GM18508 (cell line): ENCODE measurements around the gene TCF20.

Source experiments
- ATAC-seq: cut with Tn5 transposase; IDR thresholded peaks from one replicate; pipeline ENCODE4 v1.9.1; 2021; ENCODE audit warnings: moderate number of reproducible peaks; ENCODE audit not compliant: insufficient read depth, unreplicated experiment

Gene TCF20

GRCh38 chr22:42301077-42301741 is 30.8 kb upstream of the TCF20 start:
- no peak for ATAC-seq

- no peak for ATAC-seq
Measured at GRCh38 chr22:42300259-42301076, 30.0 kb upstream of the TCF20 start.

- no peak for ATAC-seq
Measured at GRCh38 chr22:42299586-42300258, 29.3 kb upstream of the TCF20 start.

GRCh38 chr22:42298746-42299145 is 28.3 kb upstream of the TCF20 start:
- ATAC-seq: no peak

- no peak for ATAC-seq
Measured at GRCh38 chr22:42297778-42298177, 27.3 kb upstream of the TCF20 start.

GRCh38 chr22:42296883-42297282 is 26.4 kb upstream of the TCF20 start:
- no peak for ATAC-seq

GRCh38 chr22:42296381-42296853 is 26.0 kb upstream of the TCF20 start:
- ATAC-seq: no peak

- no peak for ATAC-seq
Measured at GRCh38 chr22:42294034-42294985, 23.9 kb upstream of the TCF20 start.

GRCh38 chr22:42292732-42293520 is 22.5 kb upstream of the TCF20 start:
- ATAC-seq: no peak

- ATAC-seq: no peak
Measured at GRCh38 chr22:42291287-42291686, 20.8 kb upstream of the TCF20 start.

- ATAC-seq: no peak
Measured at GRCh38 chr22:42289671-42290541, 19.5 kb upstream of the TCF20 start.

- no peak for ATAC-seq
Measured at GRCh38 chr22:42288791-42289190, 18.3 kb upstream of the TCF20 start.

GRCh38 chr22:42287174-42287890 is 16.9 kb upstream of the TCF20 start:
- no peak for ATAC-seq

GRCh38 chr22:42286205-42286604 is 15.8 kb upstream of the TCF20 start:
- no peak for ATAC-seq

- no peak for ATAC-seq
Measured at GRCh38 chr22:42285604-42286003, 15.2 kb upstream of the TCF20 start.

GRCh38 chr22:42284643-42285181 is 14.3 kb upstream of the TCF20 start:
- ATAC-seq: no peak

GRCh38 chr22:42284202-42284591 is 13.7 kb upstream of the TCF20 start:
- no peak for ATAC-seq
